HG03135 (cell line): ENCODE results near the gene EIF1.
"Not testable (repeated sequence)": the region's sequence is repeated elsewhere in the genome, so short reads cannot be mapped to it uniquely, and the experiment has no call there.

Experiments used
- ATAC-seq: cut with Tn5 transposase; IDR thresholded peaks from one replicate; pipeline ENCODE4 v1.9.1; 2021; ENCODE audit warnings: mild to moderate bottlenecking, moderate library complexity; ENCODE audit not compliant: unreplicated experiment

The EIF1 gene

DNA sequence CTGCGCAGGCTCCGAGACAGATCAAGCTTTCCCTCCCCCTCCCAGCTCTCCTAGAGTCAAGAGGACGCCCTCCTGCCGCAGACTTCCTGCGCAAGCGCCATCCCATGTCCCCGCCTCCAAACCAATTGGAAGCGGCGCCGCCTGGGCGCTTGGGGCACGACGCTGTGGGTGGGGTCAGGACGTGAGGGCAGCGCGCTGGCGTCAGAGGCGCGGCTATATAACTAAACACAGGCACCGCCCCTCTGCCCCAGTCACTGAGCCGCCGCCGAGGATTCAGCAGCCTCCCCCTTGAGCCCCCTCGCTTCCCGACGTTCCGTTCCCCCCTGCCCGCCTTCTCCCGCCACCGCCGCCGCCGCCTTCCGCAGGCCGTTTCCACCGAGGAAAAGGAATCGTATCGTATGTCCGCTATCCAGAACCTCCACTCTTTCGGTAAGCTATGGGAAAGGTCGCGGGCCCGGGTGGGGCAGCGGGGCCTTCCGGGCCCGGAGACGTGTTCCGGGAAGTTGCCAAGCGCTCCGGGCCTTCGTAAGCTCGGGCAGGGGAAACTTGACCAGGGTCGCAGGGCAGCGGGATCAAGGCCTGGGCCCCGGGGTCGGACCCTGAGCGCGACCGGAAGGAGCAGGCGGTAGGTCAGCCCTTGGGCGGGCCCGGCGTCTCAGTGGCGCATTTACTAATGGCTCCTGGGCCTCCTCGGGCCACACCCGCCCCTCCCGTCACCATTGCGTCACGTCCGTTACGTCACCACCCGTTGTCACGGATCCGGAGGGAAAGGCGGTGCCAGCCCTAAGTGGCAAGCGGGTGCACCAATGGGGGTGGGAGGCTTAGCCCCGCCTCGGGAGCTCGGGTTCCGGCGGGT, at the start of gene EIF1:
TSS of gene EIF1 (plus strand) at position 245 of the 856 bp plus-strand sequence. CDS start at position 399, 154 bp downstream.
- peak; percentile 77 for ATAC-seq

GRCh38 chr17:41638941-41639340, 49.7 kb upstream of the EIF1 start:
- no peak for ATAC-seq

DNA sequence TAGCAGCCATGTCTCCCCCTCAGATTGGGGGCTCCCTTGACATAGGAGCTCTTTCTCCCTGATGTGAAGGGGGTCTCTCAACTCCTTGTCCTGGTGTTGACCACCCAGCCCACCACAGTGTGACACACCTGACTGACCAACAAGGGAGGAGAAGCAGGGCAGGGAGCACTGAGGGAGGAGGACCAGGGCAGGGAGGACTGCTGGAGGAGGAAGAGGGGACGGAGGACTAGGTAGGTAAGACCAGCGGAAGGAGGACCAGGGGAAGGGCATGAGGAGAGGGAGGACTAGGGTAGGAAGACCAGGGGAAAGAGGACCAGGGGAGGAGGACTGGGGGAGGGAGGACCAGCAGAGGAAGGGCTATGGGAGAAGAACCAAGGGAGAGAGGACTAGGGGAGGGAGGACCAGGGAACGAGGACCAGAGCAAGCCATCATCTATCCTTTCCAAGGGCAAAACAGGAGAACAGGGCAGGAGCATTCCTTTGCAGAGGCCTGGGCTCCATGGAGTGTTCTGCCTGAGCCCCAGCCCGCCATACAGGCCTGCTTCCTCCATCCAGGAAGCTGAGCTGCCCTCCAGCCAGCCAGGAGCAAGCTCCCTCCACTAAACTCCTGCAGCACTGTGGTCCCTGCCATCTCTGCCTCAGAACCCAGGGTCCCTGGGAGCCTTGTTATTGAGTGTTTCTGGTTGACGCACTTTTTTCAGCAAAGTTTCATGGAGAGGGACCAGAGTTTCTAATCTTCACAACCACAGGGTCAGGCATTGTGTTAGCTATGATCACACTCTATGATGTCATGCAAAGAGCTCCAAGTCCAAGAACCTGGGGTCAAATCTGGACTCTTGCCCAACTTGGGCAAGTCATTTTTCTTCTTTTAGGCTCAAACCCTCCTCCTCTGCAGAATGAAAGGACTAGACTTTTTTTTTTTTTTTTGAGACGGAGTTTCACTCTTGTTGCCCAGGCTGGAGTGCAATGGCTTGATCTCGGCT, 48.9 kb upstream of the EIF1 start:
- ATAC-seq, result no peak

DNA sequence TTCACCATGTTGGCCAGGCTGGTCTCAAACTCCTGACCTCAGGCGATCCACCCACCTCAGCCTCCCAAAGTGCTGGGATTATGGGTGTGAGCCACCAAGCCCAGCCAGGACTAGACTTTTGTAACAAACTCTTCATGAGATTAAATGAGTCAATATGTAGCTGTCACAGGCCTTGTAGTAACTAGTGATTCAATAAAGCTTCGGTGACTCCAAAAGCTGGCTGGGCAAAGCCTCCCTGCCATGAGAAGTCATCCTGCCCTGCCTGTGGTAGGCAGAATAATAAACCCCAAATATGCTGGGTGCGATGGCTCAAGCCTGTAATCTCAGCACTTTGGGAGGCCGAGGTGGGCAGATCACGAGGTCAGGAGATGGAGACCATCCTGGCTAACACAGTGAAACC, 48.1 kb upstream of the EIF1 start:
- ATAC-seq, result not testable (repeated sequence)

DNA sequence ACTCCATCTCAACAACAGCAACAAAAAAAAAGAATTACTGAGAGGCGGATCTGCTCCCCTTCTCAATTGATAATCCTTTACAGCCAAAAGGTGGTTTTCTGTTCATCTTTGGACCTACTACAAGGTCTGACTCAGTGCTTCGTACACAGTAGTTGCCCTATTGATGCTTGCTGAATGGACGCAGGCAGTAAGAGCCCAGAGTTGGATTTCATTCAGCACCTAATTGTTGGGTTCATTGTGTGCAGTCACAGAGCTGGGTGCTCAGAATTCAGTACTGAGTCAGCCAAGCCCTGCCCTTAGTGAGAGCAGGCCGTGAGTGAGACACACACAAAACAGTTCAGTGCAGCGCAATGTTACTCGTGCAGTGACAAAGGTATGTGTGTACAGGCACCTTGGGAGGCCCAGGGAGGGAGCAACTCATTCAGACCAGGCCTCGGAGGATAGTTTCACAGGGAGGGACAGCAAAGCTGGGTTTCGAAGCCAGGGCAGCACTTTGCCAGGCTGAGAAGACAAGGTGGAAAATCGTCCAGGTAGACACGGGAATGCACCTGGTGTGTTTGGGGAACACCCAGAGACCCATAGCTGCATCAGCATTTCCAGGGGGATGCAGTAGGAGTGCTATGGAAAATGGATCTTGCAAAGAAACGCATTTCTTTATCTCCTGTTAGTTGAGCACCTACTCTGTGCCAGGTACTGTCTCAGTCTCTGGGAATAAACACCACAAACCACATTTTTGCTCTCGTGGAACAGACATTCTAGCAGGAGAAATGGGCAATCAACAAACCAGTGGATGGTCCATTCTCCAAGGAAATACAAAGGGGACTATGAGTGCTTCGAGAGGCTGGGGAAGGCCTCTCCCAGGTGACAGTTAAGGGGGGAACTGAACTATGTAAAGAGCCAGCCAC, 46.2 kb upstream of the EIF1 start:
- no peak for ATAC-seq

DNA sequence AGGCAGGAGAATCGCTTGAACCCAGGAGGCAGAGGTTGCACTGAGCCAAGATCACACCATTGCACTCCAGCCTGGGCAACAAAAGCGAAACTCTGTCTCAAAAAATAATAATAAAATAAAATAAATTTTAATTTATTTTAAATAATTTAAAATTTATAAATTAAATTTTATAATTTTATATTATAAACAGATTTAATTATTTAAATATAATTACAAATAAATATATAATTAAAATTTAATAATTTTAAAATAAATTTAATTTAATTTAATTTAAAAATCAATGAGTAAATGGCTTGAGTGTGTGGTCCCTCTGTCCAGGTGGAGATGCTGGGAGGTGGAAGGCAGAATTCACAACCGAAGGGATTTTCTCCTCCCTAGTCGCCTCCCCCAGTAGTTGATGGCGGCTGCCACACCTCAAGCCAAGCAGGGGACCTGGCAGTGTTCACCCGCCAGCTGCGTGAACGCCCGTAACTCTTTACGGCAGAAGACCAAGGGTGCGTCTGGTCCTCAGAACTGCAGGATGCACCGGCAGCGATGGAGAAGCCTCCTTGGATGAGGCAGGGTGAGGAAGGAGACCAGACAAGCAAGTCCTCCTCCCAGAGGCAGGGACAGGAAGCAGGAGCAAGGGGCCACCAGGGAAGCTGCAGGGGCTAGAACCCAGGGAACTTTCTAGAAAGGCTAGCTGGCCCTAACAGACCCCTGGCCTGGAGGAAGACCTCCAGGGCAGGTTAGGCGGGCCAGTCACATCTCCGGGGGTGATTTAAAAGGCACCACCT, 41.5 kb upstream of the EIF1 start:
- no peak for ATAC-seq

DNA sequence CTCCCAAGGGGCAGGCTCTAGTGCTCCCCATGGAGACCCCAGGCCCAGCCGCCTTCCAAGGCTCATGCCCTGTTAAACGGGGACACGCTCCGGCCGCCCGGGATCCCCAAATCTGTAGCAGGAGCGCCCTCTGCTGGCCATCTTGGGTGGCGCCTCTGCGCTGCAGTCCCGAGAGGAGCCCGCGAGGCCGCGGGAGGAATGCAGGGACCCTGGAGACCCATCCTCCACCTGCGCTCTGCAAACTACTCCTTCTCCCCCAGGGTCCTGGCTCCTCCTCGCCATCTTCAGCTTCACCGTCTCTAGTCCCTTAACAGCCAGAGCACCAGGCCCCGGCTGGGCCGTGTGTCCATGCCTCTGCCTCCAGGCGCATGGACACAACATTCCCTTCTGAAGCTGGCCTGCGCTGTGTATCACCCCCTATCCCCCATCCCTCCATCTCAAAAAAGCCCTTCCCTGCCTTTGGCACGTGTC, 40.7 kb upstream of the EIF1 start:
- ATAC-seq, result peak; percentile 62

GRCh38 chr17:41648411-41649195, 40.1 kb upstream of the EIF1 start:
- ATAC-seq, result peak; percentile 53

DNA sequence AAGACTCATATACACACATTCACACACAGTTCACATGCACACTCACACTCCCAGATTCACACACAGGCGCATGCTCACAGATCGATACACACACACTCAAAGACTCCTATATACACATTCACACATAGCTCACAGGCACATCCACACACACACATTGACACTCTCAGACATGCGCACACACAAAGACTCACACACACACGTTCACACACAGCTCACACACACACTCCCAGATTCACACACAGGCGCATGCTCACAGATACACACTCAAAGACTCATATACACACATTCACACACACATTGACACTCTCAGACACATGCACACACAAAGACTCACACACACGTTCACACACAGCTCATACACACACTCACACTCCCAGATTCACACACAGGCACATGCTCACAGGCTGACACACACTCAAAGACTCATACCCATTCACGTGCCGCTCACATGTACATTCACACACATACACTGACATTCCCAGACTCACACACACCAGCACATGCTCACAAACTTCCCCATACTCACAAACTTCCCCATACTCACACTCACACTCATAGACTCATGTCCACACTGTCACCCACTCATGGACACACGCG, 38.7 kb upstream of the EIF1 start:
- no peak for ATAC-seq

GRCh38 chr17:41650794-41651624, 37.7 kb upstream of the EIF1 start:
- ATAC-seq, result no peak

DNA sequence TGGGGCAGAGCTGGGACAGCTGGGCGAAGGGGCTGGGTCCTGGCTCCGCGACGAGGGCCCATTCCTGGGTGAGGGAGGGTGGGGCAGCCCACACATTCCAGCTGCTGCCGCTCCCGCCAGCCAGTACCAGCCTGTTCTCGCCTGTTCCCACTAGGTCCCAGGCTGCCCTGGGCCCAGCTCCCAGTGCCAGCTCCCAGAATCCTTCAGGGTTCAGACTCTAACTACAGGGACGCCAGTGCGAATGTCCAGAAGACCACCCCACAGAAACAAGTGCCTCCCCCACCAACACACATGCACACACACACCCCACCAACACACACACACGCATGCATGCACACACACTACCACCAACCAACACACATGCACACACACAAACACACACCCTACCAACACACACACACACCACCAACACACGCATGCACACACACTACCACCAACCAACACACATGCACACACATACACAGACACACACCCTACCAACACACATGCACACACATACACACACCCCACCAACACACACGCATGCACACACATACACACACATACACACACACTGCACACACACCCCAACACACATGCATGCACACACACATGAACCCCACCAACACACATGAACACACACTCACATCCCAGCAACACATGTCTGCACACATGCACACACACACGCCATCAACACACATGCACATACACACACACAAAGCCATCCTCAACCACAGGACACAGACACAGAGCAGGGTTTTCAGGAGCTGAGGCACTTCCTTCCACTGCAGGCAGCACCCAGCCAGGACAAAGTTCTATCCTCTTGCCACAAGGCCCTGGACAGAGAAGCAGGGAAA, 36.8 kb upstream of the EIF1 start:
- ATAC-seq, result no peak

DNA sequence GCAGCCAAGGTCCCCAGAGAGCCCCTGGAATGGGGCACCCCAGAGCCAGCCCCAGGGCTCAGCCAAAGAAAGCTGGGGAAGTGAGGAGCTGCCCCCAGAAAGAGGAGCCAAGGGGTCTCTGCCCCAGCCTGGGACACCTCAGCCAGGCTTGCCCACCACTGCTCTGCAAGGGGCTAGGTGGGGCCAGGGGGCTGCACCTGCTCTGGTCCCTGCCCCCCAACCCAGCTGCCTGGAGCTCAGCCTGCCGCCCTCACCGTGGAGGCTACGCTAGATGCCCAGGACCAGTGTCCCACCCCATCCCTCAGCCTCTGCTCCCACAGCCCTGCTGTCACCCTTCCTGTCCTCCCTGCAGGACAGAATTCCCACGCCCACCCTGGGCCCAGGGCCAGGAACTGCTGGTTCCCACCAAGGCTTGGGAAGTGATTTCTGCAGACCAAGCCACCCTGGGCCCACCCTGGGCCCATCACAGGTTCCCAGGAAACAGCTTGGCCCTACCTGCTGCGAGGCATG, 36.2 kb upstream of the EIF1 start:
- ATAC-seq, result no peak

GRCh38 chr17:41653421-41653820, 35.3 kb upstream of the EIF1 start:
- ATAC-seq, result no peak

DNA sequence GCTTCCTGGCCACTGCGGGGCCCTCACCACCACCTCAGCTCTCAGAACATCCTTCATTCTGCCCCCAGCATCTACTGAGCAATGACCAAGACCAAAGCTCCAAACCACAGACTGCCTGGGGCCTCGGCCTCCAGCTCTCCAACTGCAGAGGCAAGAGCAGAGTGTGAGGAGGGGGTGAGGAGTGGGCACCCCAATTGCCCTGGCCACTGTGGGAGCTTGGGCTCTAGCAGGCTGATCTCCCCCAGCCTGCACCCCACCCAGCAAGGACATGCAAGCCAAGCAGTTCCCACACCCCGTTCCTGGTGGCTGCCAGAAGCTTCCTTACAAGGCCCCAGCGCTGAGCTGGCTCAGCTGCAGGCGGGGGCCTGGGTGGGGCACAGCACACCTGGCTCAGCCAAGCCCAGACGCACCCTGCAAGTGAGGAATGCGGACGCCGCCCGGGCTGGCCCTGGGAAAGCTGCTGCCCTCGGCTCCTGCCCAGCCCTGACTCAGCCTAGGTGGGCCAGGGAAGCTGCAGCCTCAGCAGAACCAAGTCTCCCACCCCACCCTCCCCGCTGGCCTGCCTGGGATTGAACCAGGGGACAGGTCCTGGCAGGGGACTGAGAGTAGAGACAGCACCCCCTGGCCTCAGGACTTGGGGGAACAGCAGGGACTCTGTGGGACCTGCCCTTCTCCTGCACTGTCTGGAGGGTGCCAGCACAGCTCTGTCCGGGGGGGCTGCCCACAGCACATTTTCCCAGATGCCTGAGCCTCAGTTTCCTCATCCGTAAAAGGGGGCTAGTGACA, 34.6 kb upstream of the EIF1 start:
- no peak for ATAC-seq

DNA sequence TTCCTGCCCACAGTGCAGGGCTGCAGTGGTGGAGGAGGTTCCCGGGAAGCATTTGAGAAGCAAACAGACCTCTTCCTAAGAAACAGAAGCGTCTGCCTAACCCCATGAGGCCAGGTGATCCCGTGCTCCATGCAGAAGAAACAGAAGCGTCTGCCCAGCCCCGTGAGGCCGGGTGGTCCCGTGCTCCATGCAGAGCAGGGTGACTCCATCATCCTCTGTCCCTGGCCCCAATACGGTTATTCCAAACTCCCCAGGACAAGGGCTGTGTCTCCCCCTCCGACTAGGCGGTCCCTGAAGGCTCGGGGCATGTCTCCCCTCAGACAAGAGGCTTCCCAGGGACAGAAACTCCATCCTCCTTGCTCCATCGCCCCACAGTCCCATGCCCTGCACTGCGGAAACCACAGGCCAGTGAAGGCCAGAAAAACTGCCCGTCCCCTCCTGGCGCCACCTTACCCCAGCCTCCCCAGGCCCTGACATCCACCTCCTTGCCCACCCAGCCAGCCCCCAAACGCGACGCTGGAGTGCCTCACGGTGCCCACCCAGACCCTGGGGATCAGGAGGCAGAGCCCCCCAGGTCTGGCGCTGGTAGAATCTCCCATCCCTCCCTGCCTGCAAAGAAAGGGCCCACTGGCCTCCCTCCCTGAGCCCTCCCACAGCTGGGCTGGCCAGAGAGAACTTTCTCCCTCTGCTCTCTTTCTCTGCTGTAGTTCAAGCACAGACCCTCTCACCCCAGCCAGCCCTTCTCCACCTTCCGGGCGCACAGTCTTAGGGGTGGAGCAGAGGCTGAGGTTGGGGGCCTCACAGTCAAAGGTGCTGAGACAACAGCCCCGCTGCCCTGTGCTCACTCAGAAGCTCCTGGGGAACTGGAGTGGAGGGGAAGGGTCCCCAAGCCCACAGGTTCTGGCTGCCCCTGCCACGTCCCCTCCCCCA, 33.7 kb upstream of the EIF1 start:
- no peak for ATAC-seq
